MM.1S (cell line): ENCODE measurements around the gene M6PR.
"Not testable (repeated sequence)": the region's sequence is repeated elsewhere in the genome, so short reads cannot be mapped to it uniquely, and the experiment has no call there.

Source experiments
- DNase-seq: peaks from one replicate; pipeline ENCODE4 v3.0.0-alpha.2; 2015
- H2AFZ ChIP-seq: fragments of 300-600 bp; sonication (generic); 2 replicates; pipeline ENCODE4 v1.6.0; 2016; ENCODE audit warnings: antibody characterized with exemption, low read length
- H3F3A ChIP-seq: fragments of 300-600 bp; sonication (generic); 2 replicates; pipeline ENCODE4 v1.6.1; 2016; ENCODE audit warnings: mild to moderate bottlenecking, antibody characterized with exemption, low read length, moderate library complexity, mixed read lengths; ENCODE audit not compliant: insufficient read depth
- H3K27ac ChIP-seq: fragments of 300-600 bp; sonication (generic); 2 replicates; pipeline ENCODE4 v1.5.1; 2016; ENCODE audit warnings: mild to moderate bottlenecking, low read length
- H3K27me3 ChIP-seq: fragments of 300-600 bp; sonication (generic); replicated peaks from 2 replicates; pipeline ENCODE4 v1.6.0; 2016; ENCODE audit warnings: low read length; ENCODE audit not compliant: insufficient read depth
- H3K36me3 ChIP-seq: fragments of 300-600 bp; sonication (generic); replicated peaks from 2 replicates; pipeline ENCODE4 v1.6.1; 2016; ENCODE audit warnings: mild to moderate bottlenecking, low read length, mixed read lengths; ENCODE audit not compliant: insufficient read depth
- H3K4me1 ChIP-seq: fragments of 300-600 bp; sonication (generic); 2 replicates; pipeline ENCODE4 v1.6.1; 2016; ENCODE audit warnings: low read length, mixed read lengths
- H3K4me2 ChIP-seq: fragments of 300-600 bp; sonication (generic); 2 replicates; pipeline ENCODE4 v1.6.0; 2016; ENCODE audit warnings: low read depth, low read length
- H3K4me3 ChIP-seq: fragments of 300-600 bp; sonication (generic); 2 replicates; pipeline ENCODE4 v1.5.1; 2016; ENCODE audit warnings: low read length, mixed read lengths
- H3K79me2 ChIP-seq: fragments of 300-600 bp; sonication (generic); 2 replicates; pipeline ENCODE4 v1.6.1; 2016; ENCODE audit warnings: mixed run types, low read length, mixed read lengths
- H3K9ac ChIP-seq: fragments of 300-600 bp; sonication (generic); 2 replicates; pipeline ENCODE4 v1.6.1; 2016; ENCODE audit warnings: low read length, mixed read lengths
- H3K9me2 ChIP-seq: fragments of 300-600 bp; sonication (generic); replicated peaks from 2 replicates; pipeline ENCODE4 v1.6.1; 2016; ENCODE audit warnings: mild to moderate bottlenecking, low read length, mixed read lengths; ENCODE audit not compliant: insufficient read depth
- H3K9me3 ChIP-seq: fragments of 300-600 bp; sonication (generic); replicated peaks from 2 replicates; pipeline ENCODE4 v1.6.1; 2016; ENCODE audit warnings: mild to moderate bottlenecking, low read length, mixed read lengths; ENCODE audit not compliant: insufficient read depth
- H4K20me1 ChIP-seq: fragments of 300-600 bp; sonication (generic); 2 replicates; pipeline ENCODE4 v1.6.1; 2016; ENCODE audit warnings: mild to moderate bottlenecking, low read length, moderate library complexity, mixed read lengths; ENCODE audit not compliant: insufficient read depth
- EZH2 ChIP-seq: fragments of 300-600 bp; sonication (generic); optimal IDR thresholded peaks from 2 replicates; pipeline ENCODE3; 2017; ENCODE audit warnings: low read depth, mild to moderate bottlenecking, antibody characterized with exemption, low read length, mixed read lengths
- EZH2phosphoT487 ChIP-seq: fragments of 300-600 bp; sonication (generic); IDR thresholded peaks from 2 replicates; pipeline ENCODE4 v1.6.1; 2018; ENCODE audit warnings: antibody characterized with exemption, low read length
- TF ChIP-seq, protein P1 (sequence below): fragments of 300-600 bp; sonication (generic); IDR thresholded peaks from 2 replicates; pipeline ENCODE4 v1.5.1; 2016; ENCODE audit warnings: antibody characterized with exemption, low read length, mixed read lengths

The M6PR gene

GRCh38 chr12:8922544-8922943 lies 26.9 kb downstream of the M6PR start:
- TF ChIP-seq, protein P1, sequence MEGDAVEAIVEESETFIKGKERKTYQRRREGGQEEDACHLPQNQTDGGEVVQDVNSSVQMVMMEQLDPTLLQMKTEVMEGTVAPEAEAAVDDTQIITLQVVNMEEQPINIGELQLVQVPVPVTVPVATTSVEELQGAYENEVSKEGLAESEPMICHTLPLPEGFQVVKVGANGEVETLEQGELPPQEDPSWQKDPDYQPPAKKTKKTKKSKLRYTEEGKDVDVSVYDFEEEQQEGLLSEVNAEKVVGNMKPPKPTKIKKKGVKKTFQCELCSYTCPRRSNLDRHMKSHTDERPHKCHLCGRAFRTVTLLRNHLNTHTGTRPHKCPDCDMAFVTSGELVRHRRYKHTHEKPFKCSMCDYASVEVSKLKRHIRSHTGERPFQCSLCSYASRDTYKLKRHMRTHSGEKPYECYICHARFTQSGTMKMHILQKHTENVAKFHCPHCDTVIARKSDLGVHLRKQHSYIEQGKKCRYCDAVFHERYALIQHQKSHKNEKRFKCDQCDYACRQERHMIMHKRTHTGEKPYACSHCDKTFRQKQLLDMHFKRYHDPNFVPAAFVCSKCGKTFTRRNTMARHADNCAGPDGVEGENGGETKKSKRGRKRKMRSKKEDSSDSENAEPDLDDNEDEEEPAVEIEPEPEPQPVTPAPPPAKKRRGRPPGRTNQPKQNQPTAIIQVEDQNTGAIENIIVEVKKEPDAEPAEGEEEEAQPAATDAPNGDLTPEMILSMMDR, result no peak
- TF ChIP-seq EZH2, result no peak
- no peak for TF ChIP-seq EZH2phosphoT487
- Histone ChIP-seq H4K20me1 (no peaks in the 10 kb centered on the region), H3K9me3 (no peaks in the 10 kb centered on the region), H3K4me2 (no peak overlapping the region), H3K27me3 (no peaks in the 10 kb centered on the region), H2AFZ (no peak overlapping the region), H3K36me3 (no peaks in the 10 kb centered on the region), H3K4me3 (no peak overlapping the region), H3K9ac (no peak overlapping the region), H3K79me2 (no peaks in the 10 kb centered on the region), H3K27ac (no peak overlapping the region), H3K9me2 (no peaks in the 10 kb centered on the region), H3K4me1 (no peaks in the 10 kb centered on the region), H3F3A (no peaks in the 10 kb centered on the region)
- DNase-seq, result no peak

DNA sequence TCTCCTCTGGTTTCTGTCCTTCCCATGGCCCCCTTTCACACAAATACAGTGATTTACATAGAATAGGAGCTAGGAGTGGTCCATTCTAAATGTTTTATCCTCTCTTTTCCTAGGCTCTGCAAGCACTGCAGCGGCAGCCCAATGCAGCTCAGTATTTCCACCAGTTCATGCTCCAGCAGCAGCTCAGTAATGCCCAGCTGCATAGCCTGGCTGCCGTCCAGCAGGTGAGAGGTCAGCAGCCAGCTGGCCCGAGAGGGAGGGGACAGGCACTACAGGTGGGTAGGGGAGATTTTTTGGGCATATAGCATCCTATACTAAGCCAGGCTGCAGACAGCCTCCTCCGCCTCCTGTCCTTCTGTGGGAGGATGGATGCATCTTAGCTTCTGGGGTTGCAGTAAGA lies 29.8 kb downstream of the M6PR start:
- not testable (repeated sequence) for H2AFZ ChIP-seq, H3K4me1 ChIP-seq, H3K36me3 ChIP-seq, H3K9me3 ChIP-seq, DNase-seq, H3K27ac ChIP-seq, H3K79me2 ChIP-seq, H3K9ac ChIP-seq, H3K4me2 ChIP-seq, H3K4me3 ChIP-seq, H3F3A ChIP-seq, H4K20me1 ChIP-seq, H3K9me2 ChIP-seq, H3K27me3 ChIP-seq

GRCh38 chr12:8917751-8918150 lies 31.7 kb downstream of the M6PR start:
- H3K9ac ChIP-seq, result no peak overlapping the region
- no peaks in the 10 kb centered on the region for H3K9me3 ChIP-seq
- no peaks in the 10 kb centered on the region for H4K20me1 ChIP-seq
- H3K27me3 ChIP-seq, result no peaks in the 10 kb centered on the region
- H2AFZ ChIP-seq, result no peak overlapping the region
- peaks cover 11% of the 10 kb centered on the region for H3K4me1 ChIP-seq
- H3F3A ChIP-seq, result peaks cover 3% of the 10 kb centered on the region; the same call in 1 of the 2 replicates
- no peaks in the 10 kb centered on the region for H3K36me3 ChIP-seq
- no peak overlapping the region for H3K27ac ChIP-seq
- no peaks in the 10 kb centered on the region for H3K79me2 ChIP-seq
- DNase-seq, result no peak
- no peak overlapping the region for H3K4me2 ChIP-seq
- no peaks in the 10 kb centered on the region for H3K9me2 ChIP-seq
- no peak overlapping the region for H3K4me3 ChIP-seq
- TF ChIP-seq, protein P1, result no peak
- no peak for TF ChIP-seq EZH2phosphoT487
- TF ChIP-seq EZH2, result no peak

DNA sequence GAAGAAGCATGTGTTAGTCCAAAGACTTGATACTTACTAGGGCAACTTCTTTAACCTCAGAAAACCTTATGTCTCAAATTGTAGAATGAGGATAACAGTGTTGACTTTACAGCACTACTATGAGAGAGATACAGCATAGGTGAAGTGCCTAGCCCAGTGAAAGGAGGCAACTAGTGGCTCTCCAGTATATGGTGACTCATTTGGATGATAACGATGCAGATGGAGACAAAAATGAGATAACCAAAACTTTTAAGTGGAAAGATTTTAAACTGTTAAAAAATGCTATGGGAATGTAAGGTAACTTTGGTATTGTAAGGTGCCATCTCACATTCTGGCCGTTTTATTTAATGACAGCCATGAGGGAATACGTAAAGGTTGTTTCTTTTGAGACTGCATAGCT lies 32.4 kb downstream of the M6PR start:
- Histone ChIP-seq H3K27me3 (no peaks in the 10 kb centered on the region), H2AFZ (no peak overlapping the region), H3K36me3 (no peaks in the 10 kb centered on the region), H3K9ac (no peak overlapping the region), H3K9me2 (no peaks in the 10 kb centered on the region), H3K79me2 (no peaks in the 10 kb centered on the region), H3K4me2 (no peak overlapping the region), H3K4me3 (no peak overlapping the region), H3K4me1 (peaks cover 11% of the 10 kb centered on the region), H3K9me3 (no peaks in the 10 kb centered on the region), H3F3A (peaks cover 3% of the 10 kb centered on the region; the same call in 1 of the 2 replicates), H4K20me1 (no peaks in the 10 kb centered on the region), H3K27ac (no peak overlapping the region)
- DNase-seq, result no peak
- TF ChIP-seq, protein P1, result no peak
- no peak for TF ChIP-seq EZH2
- TF ChIP-seq EZH2phosphoT487, result no peak
